Measurements from ENCODE around the gene NKTR.

DNA sequence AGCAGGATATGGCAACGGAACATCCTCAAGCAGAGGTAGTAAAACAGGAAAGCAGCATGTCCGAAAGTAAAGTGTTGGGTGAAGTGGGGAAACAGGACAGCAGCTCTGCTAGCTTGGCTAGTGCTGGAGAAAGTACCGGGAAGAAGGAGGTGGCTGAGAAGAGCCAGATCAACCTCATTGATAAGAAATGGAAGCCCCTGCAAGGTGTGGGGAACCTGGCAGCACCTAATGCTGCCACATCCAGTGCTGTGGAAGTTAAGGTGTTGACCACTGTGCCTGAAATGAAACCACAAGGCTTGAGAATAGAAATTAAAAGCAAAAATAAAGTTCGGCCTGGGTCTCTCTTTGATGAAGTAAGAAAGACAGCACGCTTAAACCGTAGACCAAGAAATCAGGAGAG lies 38.7 kb downstream of the NKTR start:
- TF ChIP-seq, protein P1, sequence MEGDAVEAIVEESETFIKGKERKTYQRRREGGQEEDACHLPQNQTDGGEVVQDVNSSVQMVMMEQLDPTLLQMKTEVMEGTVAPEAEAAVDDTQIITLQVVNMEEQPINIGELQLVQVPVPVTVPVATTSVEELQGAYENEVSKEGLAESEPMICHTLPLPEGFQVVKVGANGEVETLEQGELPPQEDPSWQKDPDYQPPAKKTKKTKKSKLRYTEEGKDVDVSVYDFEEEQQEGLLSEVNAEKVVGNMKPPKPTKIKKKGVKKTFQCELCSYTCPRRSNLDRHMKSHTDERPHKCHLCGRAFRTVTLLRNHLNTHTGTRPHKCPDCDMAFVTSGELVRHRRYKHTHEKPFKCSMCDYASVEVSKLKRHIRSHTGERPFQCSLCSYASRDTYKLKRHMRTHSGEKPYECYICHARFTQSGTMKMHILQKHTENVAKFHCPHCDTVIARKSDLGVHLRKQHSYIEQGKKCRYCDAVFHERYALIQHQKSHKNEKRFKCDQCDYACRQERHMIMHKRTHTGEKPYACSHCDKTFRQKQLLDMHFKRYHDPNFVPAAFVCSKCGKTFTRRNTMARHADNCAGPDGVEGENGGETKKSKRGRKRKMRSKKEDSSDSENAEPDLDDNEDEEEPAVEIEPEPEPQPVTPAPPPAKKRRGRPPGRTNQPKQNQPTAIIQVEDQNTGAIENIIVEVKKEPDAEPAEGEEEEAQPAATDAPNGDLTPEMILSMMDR (IDR thresholded peaks at IDR 0.05): no peak
- TF ChIP-seq POLR2A (IDR thresholded peaks at IDR 0.05): no peak
